Measurements from ENCODE around the gene SPOCK2.
A peak's percentile ranks its signal among the peaks of the same experiment; 100 is the strongest.

Gene SPOCK2

DNA sequence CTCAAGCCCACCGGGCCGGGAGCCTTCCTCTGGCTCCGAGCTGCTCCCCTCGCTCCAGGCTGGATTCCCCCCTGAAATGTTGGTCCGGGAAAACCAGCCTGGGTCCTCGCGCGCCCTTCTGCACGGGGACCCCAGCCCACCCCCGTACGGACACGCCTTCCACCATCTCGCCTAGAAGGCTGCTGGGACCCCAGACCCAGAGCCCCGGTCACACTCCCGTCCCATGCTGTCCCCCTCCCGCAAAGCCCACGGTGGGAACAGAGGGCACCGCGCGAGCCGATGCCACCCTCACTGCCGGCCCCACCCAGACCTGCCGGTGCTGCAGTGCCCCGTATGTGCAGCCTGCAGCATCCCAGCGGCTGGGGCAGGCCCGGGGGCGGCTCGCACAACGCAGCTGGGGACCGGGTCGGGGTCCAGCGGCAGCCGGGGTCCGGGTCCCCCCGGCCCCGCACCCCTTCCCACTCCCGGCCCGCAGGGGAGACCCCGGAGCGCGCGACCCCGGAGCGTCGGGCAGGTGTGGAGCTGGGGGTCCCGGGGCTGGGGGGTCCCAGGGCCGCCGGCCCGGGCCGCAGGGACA, 871 bp downstream of the SPOCK2 start:
- Histone ChIP-seq H3K27ac (peak overlapping the region in 1 of 2 donors; percentile 35), H3K4me3 (peak overlapping the region; percentile 71)
- TF ChIP-seq, protein P1, sequence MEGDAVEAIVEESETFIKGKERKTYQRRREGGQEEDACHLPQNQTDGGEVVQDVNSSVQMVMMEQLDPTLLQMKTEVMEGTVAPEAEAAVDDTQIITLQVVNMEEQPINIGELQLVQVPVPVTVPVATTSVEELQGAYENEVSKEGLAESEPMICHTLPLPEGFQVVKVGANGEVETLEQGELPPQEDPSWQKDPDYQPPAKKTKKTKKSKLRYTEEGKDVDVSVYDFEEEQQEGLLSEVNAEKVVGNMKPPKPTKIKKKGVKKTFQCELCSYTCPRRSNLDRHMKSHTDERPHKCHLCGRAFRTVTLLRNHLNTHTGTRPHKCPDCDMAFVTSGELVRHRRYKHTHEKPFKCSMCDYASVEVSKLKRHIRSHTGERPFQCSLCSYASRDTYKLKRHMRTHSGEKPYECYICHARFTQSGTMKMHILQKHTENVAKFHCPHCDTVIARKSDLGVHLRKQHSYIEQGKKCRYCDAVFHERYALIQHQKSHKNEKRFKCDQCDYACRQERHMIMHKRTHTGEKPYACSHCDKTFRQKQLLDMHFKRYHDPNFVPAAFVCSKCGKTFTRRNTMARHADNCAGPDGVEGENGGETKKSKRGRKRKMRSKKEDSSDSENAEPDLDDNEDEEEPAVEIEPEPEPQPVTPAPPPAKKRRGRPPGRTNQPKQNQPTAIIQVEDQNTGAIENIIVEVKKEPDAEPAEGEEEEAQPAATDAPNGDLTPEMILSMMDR (IDR thresholded peaks at IDR 0.05): no peak
- DNase-seq (ENCODE audit: low spot score): no peak

DNA sequence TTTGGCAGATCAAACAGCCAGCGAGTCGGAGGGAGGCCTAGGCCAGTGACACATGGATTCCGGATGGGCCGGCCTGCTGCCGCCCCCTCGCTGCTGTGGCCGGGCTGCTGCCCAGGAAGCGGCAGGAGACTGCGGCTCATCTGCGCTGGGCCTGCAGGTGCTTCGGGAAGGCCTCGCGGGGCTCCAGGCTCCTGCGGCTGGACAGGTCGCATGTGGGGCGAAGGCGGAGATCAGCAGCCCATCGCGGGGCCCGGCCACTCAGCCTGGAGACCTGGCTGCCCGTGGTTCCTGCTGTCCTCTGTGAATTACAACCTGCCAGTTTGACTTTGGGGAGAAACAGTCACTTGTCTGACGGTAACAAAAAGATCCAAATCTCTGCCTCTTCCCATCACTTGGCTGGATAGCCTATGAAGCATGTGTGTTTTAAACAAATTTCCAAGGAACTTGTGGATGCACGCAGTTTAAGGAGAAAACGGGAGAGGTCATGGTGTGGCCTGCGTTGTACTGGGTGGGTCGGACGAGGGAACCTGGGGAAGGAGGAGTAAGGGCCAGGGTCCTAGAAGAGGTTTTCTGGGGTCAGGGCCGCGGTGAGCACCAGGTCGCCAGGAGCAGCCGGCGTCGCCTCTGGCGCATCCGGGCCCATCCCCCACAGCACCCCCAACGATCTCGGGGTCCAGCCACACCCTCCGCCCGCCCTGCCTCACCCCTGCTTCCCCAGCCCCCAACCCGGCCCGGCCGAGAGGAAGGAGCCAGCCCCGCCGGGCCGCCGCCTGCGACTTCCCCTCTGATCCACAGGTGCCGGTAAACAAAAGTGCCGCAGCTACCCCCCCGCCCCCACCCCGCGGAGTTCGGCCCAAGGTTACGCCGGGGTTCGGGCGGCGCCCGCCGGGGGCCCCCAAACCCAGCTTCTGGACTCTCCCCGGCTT, 1.6 kb downstream of the SPOCK2 start:
- no peak for DNase-seq (ENCODE audit: low spot score)
- peak overlapping the region in 1 of 2 donors; percentile 28 for H3K27ac ChIP-seq

DNA sequence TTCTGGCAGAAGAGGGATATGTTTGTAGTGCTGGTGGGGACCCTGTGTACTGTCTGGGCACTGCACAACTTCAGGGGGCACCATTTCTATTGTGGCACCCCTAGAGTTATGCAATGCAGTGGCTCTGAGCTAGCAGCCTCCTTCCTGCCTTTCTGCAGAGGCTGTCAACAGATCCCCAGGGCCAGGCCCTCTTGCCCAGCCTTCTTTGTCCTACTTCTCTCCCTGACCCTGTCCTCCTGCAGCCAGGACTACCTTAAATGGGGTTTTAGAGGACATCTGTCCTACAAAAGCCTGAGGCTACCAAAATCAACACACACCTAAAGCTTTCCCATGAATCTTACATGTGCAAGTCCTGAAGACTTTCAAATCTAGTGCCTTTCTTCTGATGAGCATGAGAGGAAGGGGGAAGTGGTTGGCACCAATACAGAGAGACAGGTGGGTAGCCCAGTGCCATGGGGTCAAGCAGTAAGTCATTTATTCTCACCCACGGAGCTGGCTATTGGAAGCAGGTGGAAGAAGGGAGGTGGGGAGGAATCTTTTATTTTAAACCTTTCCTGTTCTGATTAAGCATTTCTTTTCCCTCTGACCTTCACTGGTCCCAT, 2.4 kb downstream of the SPOCK2 start:
- DNase-seq (ENCODE audit: low spot score): peak; percentile 35
- no peak overlapping the region for H3K27ac ChIP-seq
- TF ChIP-seq, protein P1 (IDR thresholded peaks at IDR 0.05): no peak
- H3K4me3 ChIP-seq: no peak overlapping the region

More for the DNA sequence above, 1.6 kb downstream of the SPOCK2 start:
- peak overlapping the region; percentile 71 for H3K4me3 ChIP-seq
- TF ChIP-seq, protein P1 (IDR thresholded peaks at IDR 0.05): no peak

DNA sequence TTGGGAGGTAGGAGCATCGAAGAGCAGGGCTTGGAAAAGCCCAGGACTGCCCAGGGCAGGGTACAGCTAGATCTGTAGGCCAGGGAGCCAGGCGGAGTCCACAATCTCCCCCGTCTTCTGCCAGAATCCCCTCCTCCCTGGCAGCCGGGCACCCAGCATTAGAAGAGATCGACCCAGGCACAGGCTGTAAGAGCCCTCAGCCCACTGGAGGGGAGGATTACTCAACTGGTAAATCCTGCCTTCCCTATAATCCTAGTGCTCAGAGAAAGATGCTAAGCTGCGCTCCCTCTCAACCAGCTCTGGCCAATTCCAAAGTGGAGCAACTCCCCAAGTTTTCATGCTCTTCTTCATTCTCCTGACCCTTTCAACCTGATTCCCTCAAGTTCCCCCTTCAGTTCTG, 3.2 kb downstream of the SPOCK2 start:
- DNase-seq (ENCODE audit: low spot score): no peak
- Histone ChIP-seq H3K27ac (no peak overlapping the region), H3K4me3 (no peak overlapping the region)
- TF ChIP-seq, protein P1 (IDR thresholded peaks at IDR 0.05): no peak

DNA sequence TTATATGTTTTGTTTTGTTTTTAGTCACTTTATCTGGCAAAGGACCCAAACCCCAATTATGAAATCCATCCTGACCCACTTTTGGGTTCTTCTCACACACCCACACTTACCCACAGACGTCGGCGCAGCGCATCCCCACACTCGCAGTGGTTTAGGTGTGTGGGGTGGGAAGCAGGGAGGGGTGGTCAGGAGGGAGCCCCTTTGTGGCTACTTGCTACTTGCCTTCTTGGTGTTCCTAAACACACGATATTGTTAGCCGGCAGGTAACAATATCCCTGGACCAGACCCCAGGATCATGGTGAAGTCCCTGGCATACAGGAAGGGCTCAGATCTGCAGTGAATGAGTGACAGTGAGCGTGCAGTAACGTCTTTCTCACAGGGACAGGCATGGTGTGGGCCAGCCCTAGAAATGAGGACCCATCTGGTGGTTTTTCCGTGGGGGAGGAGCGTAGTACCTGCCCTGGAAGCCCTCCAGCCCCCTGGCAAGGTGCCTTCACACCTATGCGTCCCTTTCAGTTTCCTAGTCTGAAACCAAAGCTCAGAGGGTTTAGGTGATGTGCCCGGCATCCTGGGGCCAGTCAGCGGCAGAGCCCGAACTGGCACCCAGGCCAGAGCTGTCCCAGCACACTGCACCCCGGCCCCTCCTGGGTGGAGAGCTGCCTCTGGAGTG, 4.4 kb downstream of the SPOCK2 start:
- DNase-seq (ENCODE audit: low spot score): no peak
- Histone ChIP-seq H3K27ac (no peak overlapping the region), H3K4me3 (no peak overlapping the region)
- TF ChIP-seq, protein P1 (IDR thresholded peaks at IDR 0.05): no peak

DNA sequence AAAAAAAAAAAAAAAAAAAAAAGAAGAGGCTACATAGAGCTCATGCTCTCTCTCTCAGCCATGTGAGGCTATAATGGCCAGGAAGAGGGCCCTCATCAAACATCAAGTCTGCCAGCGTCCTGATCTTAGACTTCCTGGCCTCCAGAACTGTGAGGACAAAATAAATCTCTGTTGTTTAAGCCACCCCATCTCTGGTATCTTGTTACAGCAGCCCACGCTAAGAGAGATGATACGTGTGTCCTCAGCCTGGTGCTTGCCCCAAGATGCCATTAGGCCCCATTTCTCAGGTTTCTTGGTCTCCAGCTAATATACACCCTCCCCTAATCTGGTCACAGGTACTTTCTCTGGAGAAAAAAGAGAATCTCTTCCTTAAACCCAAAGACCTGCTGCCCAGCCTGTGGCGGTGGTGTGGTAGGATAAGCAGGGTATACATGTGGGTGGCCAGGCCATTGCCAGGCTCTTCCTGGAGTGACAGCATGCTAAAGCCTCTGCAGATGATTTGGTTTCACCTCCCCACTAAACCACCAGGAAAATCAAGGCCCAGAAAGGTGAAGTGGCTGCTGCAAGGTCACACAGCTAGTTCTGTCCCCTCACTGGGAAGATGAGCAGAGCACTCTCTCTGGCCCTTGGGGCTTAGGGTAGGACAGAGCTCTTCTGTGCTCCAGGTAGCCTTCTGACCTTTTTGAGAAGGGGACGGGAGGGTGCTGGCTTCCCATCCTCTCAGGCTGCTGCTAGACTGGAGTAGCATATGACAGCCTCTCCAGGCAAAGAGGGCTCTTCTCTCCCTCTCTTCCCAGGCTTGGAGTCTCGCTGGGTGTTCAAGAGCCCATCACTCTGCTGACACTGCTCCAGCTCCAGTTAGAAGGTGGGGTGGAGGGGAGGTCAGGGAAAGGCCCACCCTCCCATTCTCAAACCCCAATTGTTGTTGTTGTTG, 5.2 kb downstream of the SPOCK2 start:
- DNase-seq (ENCODE audit: low spot score): no peak
- no peak overlapping the region for H3K27ac ChIP-seq

More for the DNA sequence above, 5.2 kb downstream of the SPOCK2 start:
- H3K4me3 ChIP-seq: no peak overlapping the region
- TF ChIP-seq, protein P1 (IDR thresholded peaks at IDR 0.05): no peak
